Measurements from ENCODE around the gene PRDM4.

PRDM4 gene

DNA sequence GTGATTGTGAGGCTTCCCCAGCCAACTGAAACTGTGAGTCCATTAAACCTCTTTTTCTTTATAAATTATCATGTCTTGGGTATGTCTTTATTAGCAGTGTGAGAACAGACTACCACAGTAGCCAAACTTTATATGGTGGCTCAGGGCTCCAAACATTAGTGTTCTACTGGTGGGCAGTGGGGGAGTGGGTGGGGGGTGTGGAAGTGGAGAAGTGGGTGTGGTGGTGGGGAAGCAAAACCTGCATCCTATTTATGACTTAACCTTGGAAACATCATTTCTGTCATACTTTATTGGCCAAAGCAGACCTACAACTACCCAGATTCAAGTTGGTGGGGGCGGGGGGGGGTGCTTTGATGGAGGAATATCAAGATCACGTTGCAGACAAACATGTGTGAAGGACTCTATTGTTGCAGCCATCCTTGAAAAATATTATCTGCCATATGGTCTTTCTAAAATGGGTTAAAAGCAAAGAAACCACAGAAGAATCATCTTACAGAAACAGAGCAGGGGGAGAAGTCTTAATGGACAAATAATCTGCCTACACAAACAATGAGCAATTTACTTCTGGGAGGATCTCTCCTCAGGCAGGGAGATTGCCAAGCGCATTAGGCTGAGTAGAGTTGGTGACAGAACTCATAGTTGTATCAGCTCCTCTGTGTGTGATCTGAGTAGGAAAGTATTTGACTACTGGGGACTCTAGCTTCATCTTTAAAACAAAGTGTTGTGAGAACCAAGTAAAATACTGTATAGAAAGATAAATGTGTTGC is 76.7 kb downstream of the PRDM4 start (continued):
- TF ChIP-seq, protein P1, sequence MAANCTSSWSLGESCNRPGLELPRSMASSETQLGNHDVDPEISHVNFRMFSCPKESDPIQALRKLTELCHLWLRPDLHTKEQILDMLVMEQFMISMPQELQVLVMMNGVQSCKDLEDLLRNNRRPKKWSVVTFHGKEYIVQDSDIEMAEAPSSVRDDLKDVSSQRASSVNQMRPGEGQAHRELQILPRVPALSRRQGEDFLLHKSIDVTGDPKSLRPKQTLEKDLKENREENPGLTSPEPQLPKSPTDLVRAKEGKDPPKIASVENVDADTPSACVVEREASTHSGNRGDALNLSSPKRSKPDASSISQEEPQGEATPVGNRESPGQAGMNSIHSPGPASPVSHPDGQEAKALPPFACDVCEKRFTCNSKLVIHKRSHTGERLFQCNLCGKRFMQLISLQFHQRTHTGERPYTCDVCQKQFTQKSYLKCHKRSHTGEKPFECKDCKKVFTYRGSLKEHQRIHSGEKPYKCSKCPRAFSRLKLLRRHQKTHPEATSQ (tag by site-specific recombination; IDR thresholded peaks at IDR 0.05) = no peak
- peak; percentile 74 for TF ChIP-seq EGR2 (tag by site-specific recombination; IDR thresholded peaks at IDR 0.05; ENCODE audit: low read depth)
- TF ChIP-seq KLF10 (tag by site-specific recombination; IDR thresholded peaks at IDR 0.05) = no peak
- no peak for TF ChIP-seq SETDB1 (IDR thresholded peaks at IDR 0.05; ENCODE audit: insufficient read length, low read length)
- TF ChIP-seq WT1 (tag by site-specific recombination; IDR thresholded peaks at IDR 0.05) = peak; percentile 83

Measured in HEK293 (cell line).